ENCODE measurements around the gene TRIM51.

Gene TRIM51

GRCh38 chr11:55895216-55895615, 12.1 kb downstream of the TRIM51 start:
- no peak overlapping the region for H3K4me3 ChIP-seq (ENCODE audit: low read depth, low read length)
- DNase-seq (ENCODE audit: low read depth): no peak
- no peak for TF ChIP-seq CTCF (IDR thresholded peaks at IDR 0.05; ENCODE audit: low read depth, low read length, missing control alignments)

- no peak for DNase-seq (ENCODE audit: low read depth)
- no peak overlapping the region for H3K4me3 ChIP-seq (ENCODE audit: low read depth, low read length)
- TF ChIP-seq CTCF (IDR thresholded peaks at IDR 0.05; ENCODE audit: low read depth, low read length, missing control alignments): no peak
Observed at GRCh38 chr11:55902308-55902707, 19.2 kb downstream of the TRIM51 start.

- no peak for TF ChIP-seq CTCF (IDR thresholded peaks at IDR 0.05; ENCODE audit: low read depth, low read length, missing control alignments)
- no peak for DNase-seq (ENCODE audit: low read depth)
- H3K4me3 ChIP-seq (ENCODE audit: low read depth, low read length): no peak within 1 kb of the TSS
Observed at GRCh38 chr11:55914482-55914881, 31.4 kb downstream of the TRIM51 start, which contains the start of gene OR5W2. OR5W2 (minus strand) TSS chr11:55914582; CDS start chr11:55914582, 0 bp downstream.

GRCh38 chr11:55920537-55920936, 37.4 kb downstream of the TRIM51 start:
- TF ChIP-seq CTCF (IDR thresholded peaks at IDR 0.05; ENCODE audit: low read depth, low read length, missing control alignments): no peak
- no peak overlapping the region for H3K4me3 ChIP-seq (ENCODE audit: low read depth, low read length)
- no peak for DNase-seq (ENCODE audit: low read depth)

GRCh38 chr11:55936300-55936699, 53.2 kb downstream of the TRIM51 start, which contains the start of gene OR5I1:
OR5I1 (minus strand) TSS chr11:55936400; CDS start chr11:55936400, 0 bp downstream.
- no peak for TF ChIP-seq CTCF (IDR thresholded peaks at IDR 0.05; ENCODE audit: low read depth, low read length, missing control alignments)

More at GRCh38 chr11:55936300-55936699, 53.2 kb downstream of the TRIM51 start, which contains the start of gene OR5I1:
- DNase-seq (ENCODE audit: low read depth): no peak
- H3K4me3 ChIP-seq (ENCODE audit: low read depth, low read length): no peak within 1 kb of the TSS
